ENCODE data around the gene HLA-E.

GRCh38 chr6:30487926-30488325 is 1.4 kb upstream of the HLA-E start:
- TF ChIP-seq CTCF (conservative IDR thresholded peaks at IDR 0.05; ENCODE audit: low read depth, low read length), result no peak
- TF ChIP-seq EZH2 (IDR thresholded peaks at IDR 0.05; ENCODE audit: low read length, unreplicated experiment), result no peak
- no peak for TF ChIP-seq EZH2phosphoT487 (IDR thresholded peaks at IDR 0.05; ENCODE audit: borderline replicate concordance, low read length)

Measured in PC-3 (cell line).